Effector CD8-positive, alpha-beta T cell (primary cell): ENCODE results near the gene NRBP1.

Experiments
- DNase-seq: peaks from one replicate; lab custom pipeline; 2025; lab: John Stamatoyannopoulos, UW

NRBP1 gene

DNA sequence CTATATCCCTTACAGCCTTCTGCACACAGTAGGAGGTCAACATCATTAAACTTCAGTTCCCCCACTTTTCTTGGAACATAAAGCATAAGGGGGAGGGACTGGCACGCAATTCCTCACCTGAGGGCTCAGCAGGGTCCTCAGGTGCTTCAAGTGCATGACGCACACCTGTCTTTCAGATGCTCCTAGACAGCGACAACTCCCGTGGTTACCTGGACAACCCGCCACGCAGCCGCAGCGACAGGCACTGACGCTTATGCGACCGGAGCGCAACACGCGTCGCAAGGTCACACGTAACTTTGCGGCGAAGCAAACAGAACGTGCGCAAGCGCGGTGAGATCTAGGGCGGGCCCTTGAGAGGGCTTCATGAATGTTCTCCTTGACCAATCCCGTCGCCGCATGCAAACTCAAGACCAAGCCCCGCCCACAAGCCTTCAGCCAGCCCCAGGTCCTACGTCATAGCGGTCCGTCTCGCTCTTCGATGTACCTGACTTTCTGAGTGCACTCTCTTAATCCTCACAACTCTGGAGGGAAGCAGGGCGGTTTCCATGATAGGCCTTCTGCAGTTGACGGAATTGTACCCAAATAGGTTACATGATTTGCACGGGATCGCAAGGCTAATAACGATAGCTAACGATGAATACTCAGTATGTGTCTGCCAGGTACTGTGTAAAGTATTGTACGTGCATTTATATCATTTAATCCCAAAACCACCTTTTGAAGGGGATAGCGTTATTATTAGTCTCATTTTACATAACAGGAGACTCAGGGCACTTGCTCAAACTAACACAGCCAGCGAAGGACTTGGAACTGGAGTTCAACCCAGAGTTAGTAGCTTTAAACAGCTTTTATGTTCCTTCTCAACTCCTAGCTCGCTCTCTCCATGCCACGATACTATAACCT, 61.3 kb downstream of the NRBP1 start, which contains the start of gene IFT172:
IFT172 (minus strand) TSS at position 246 of the 900 bp plus-strand sequence; CDS start at position 156, 90 bp downstream.
- peak; percentile 99 for DNase-seq
